T-helper 2 cell treated with Interferon-gamma antibody and Interleukin-4, amounts not matched to agents 5 μg/mL and 100 μg/mL, for 36 hours (primary cell): Measurements from ENCODE around the gene CD48.
"Not testable (repeated sequence)": the region's sequence is repeated elsewhere in the genome, so short reads cannot be mapped to it uniquely, and the experiment has no call there.

Experiments used
- DNase-seq: peaks from one replicate; pipeline ENCODE4 v3.0.0; 2021; ENCODE audit warnings: low spot score
- H3K27ac Mint-ChIP-seq: one replicate; pipeline ENCODE4 v1.8.0; 2021; ENCODE audit warnings: mild to moderate bottlenecking, mixed read lengths
- H3K27me3 Mint-ChIP-seq: one replicate; pipeline ENCODE4 v1.8.0; 2021; ENCODE audit warnings: low read depth, mixed read lengths
- H3K36me3 Mint-ChIP-seq: one replicate; pipeline ENCODE4 v1.8.0; 2021; ENCODE audit warnings: low read depth, mixed read lengths
- H3K4me1 Mint-ChIP-seq: one replicate; pipeline ENCODE4 v1.8.0; 2021; ENCODE audit warnings: low read depth, mixed read lengths
- H3K4me3 Mint-ChIP-seq: one replicate; pipeline ENCODE4 v1.8.0; 2022; ENCODE audit warnings: mild to moderate bottlenecking, moderate library complexity, mixed read lengths
- H3K9me3 Mint-ChIP-seq: one replicate; pipeline ENCODE4 v1.8.0; 2021; ENCODE audit warnings: mixed read lengths

The CD48 gene

GRCh38 chr1:160702100-160702499, 9.5 kb downstream of the CD48 start:
- H3K27me3 Mint-ChIP-seq = no peaks in the 10 kb centered on the region
- no peak for DNase-seq
- peaks cover 62% of the 10 kb centered on the region for H3K4me1 Mint-ChIP-seq
- no peaks in the 10 kb centered on the region for H3K9me3 Mint-ChIP-seq
- H3K4me3 Mint-ChIP-seq = no peak overlapping the region
- H3K36me3 Mint-ChIP-seq = peaks cover 56% of the 10 kb centered on the region
- peak overlapping the region; percentile 32 for H3K27ac Mint-ChIP-seq

- not testable (repeated sequence) for DNase-seq, H3K27me3 Mint-ChIP-seq, H3K4me3 Mint-ChIP-seq, H3K27ac Mint-ChIP-seq, H3K9me3 Mint-ChIP-seq
- Mint-ChIP-seq H3K36me3 (peaks cover 40% of the 10 kb centered on the region), H3K4me1 (peaks cover 50% of the 10 kb centered on the region)
Observed at GRCh38 chr1:160692390-160692789, 19.2 kb downstream of the CD48 start.

GRCh38 chr1:160685266-160685665, 26.4 kb downstream of the CD48 start:
- peaks cover 76% of the 10 kb centered on the region for H3K4me1 Mint-ChIP-seq
- peaks cover 93% of the 10 kb centered on the region for H3K36me3 Mint-ChIP-seq
- DNase-seq = no peak
- H3K9me3 Mint-ChIP-seq = peaks cover 11% of the 10 kb centered on the region
- H3K27me3 Mint-ChIP-seq = no peaks in the 10 kb centered on the region
- peak overlapping the region; percentile 95 for H3K27ac Mint-ChIP-seq
- peak overlapping the region; percentile 77 for H3K4me3 Mint-ChIP-seq

- Mint-ChIP-seq H3K4me1 (peaks cover 68% of the 10 kb centered on the region), H3K27ac (peak overlapping the region; percentile 95), H3K27me3 (no peaks in the 10 kb centered on the region), H3K36me3 (peaks cover 95% of the 10 kb centered on the region), H3K4me3 (peak overlapping the region; percentile 77), H3K9me3 (peaks cover 11% of the 10 kb centered on the region)
- peak; percentile 55 for DNase-seq
Observed at GRCh38 chr1:160682983-160683865, 28.4 kb downstream of the CD48 start.

- peaks cover 8% of the 10 kb centered on the region for H3K9me3 Mint-ChIP-seq
- peak overlapping the region; percentile 77 for H3K4me3 Mint-ChIP-seq
- no peak for DNase-seq
- peaks cover 70% of the 10 kb centered on the region for H3K4me1 Mint-ChIP-seq
- peaks cover 94% of the 10 kb centered on the region for H3K36me3 Mint-ChIP-seq
- peak overlapping the region; percentile 95 for H3K27ac Mint-ChIP-seq
- H3K27me3 Mint-ChIP-seq = no peaks in the 10 kb centered on the region
Observed at GRCh38 chr1:160681891-160682140, 29.8 kb downstream of the CD48 start.

- DNase-seq = peak; percentile 85
- H3K4me3 Mint-ChIP-seq = peak overlapping the region; percentile 77
- peaks cover 68% of the 10 kb centered on the region for H3K4me1 Mint-ChIP-seq
- H3K9me3 Mint-ChIP-seq = peaks cover 3% of the 10 kb centered on the region
- H3K27ac Mint-ChIP-seq = peak overlapping the region; percentile 95
- no peaks in the 10 kb centered on the region for H3K27me3 Mint-ChIP-seq
- H3K36me3 Mint-ChIP-seq = peaks cover 90% of the 10 kb centered on the region
Observed at GRCh38 chr1:160681066-160681890, 30.3 kb downstream of the CD48 start.

- no peaks in the 10 kb centered on the region for H3K27me3 Mint-ChIP-seq
- peaks cover 66% of the 10 kb centered on the region for H3K4me1 Mint-ChIP-seq
- H3K27ac Mint-ChIP-seq = peak overlapping the region; percentile 58
- H3K4me3 Mint-ChIP-seq = no peak overlapping the region
- no peak for DNase-seq
- no peaks in the 10 kb centered on the region for H3K9me3 Mint-ChIP-seq
- H3K36me3 Mint-ChIP-seq = peaks cover 85% of the 10 kb centered on the region
Observed at GRCh38 chr1:160680399-160680798, 31.2 kb downstream of the CD48 start.

- Mint-ChIP-seq H3K4me3 (no peak overlapping the region), H3K36me3 (peaks cover 80% of the 10 kb centered on the region), H3K4me1 (peaks cover 62% of the 10 kb centered on the region), H3K27ac (peak overlapping the region; percentile 34), H3K27me3 (no peaks in the 10 kb centered on the region), H3K9me3 (no peaks in the 10 kb centered on the region)
- no peak for DNase-seq
Observed at GRCh38 chr1:160679893-160680292, 31.7 kb downstream of the CD48 start.

- Mint-ChIP-seq H3K4me3 (no peak overlapping the region), H3K4me1 (peaks cover 36% of the 10 kb centered on the region), H3K27ac (no peak overlapping the region), H3K9me3 (no peaks in the 10 kb centered on the region), H3K36me3 (peaks cover 53% of the 10 kb centered on the region), H3K27me3 (no peaks in the 10 kb centered on the region)
- no peak for DNase-seq
Observed at GRCh38 chr1:160676869-160677597, 34.6 kb downstream of the CD48 start.

GRCh38 chr1:160675641-160676410, 35.8 kb downstream of the CD48 start:
- peaks cover 30% of the 10 kb centered on the region for H3K4me1 Mint-ChIP-seq
- peak overlapping the region; percentile 37 for H3K4me3 Mint-ChIP-seq
- DNase-seq = peak; percentile 70
- H3K9me3 Mint-ChIP-seq = no peaks in the 10 kb centered on the region
- peak overlapping the region; percentile 41 for H3K27ac Mint-ChIP-seq
- no peaks in the 10 kb centered on the region for H3K27me3 Mint-ChIP-seq
- H3K36me3 Mint-ChIP-seq = peaks cover 45% of the 10 kb centered on the region

- H3K27me3 Mint-ChIP-seq = no peaks in the 10 kb centered on the region
- H3K27ac Mint-ChIP-seq = no peak overlapping the region
- H3K4me1 Mint-ChIP-seq = peaks cover 28% of the 10 kb centered on the region
- peaks cover 2% of the 10 kb centered on the region for H3K9me3 Mint-ChIP-seq
- H3K36me3 Mint-ChIP-seq = peaks cover 41% of the 10 kb centered on the region
- DNase-seq = no peak
- H3K4me3 Mint-ChIP-seq = no peak overlapping the region
Observed at GRCh38 chr1:160674415-160674814, 37.2 kb downstream of the CD48 start.

- Mint-ChIP-seq H3K4me1 (peaks cover 25% of the 10 kb centered on the region), H3K9me3 (peaks cover 14% of the 10 kb centered on the region), H3K27ac (no peak overlapping the region), H3K27me3 (no peaks in the 10 kb centered on the region), H3K4me3 (no peak overlapping the region), H3K36me3 (peaks cover 39% of the 10 kb centered on the region)
- DNase-seq = no peak
Observed at GRCh38 chr1:160672789-160673695, 38.6 kb downstream of the CD48 start.
